HCT116 (cell line): ENCODE data around the gene FAM83D. TPM values are rescaled to one million over a fixed set of nuclear protein-coding genes. Genes with fewer than 3 reads are reported as not detected.
"Not testable (repeated sequence)": the region's sequence is repeated elsewhere in the genome, so short reads cannot be mapped to it uniquely, and the experiment has no call there.

Experiments used
- ATAC-seq: fragments of 200-7000 bp; cut with Tn5 transposase; 2 replicates; pipeline ENCODE4 v1.9.1; 2020; ENCODE audit warnings: mild to moderate bottlenecking, moderate library complexity
- BruUV-seq: library from RNA; stranded (reverse); fragments of 400-500 nt; replicated peaks from 2 replicates; lab custom pipeline; 2021; lab: Mats Ljungman, UMichigan
- CTCF ChIA-PET: fragments of 300-600 bp; sonication (Branson Sonifier 250); formaldehyde crosslinking; loops from one replicate; lab custom pipeline; 2021; ENCODE audit warnings: antibody characterized with exemption; lab: Charles Lee
- POLR2A ChIA-PET: fragments of 300-600, 350-600 bp; sonication (Branson Sonifier 250); formaldehyde crosslinking; loops from one replicate; lab custom pipeline; 2021; ENCODE audit warnings: antibody characterized with exemption; lab: Charles Lee
- RAD21 ChIA-PET, 2 experiments: fragments of 300-600 bp; sonication (Branson Sonifier 250); formaldehyde crosslinking; loops; one replicate each; lab custom pipeline; 2023; ENCODE audit warnings: low total read pairs in 2 of 2; ENCODE audit not compliant: uncharacterized antibody in 2 of 2, unreplicated experiment in 2 of 2, low non-redundant PET in 1 of 2; lab: Charles Lee
- DNase-seq: peaks from one replicate; pipeline ENCODE4 v3.0.0-alpha.2; 2010; ENCODE audit warnings: low read depth, low spot score
- H2AFZ ChIP-seq: fragments of 200-600 bp; shearing (Covaris generic), sonication (generic); 2 replicates; pipeline ENCODE4 v1.6.1; 2017; ENCODE audit warnings: low read depth, mixed run types, mixed read lengths, antibody characterized with exemption, low read length; ENCODE audit not compliant: poor library complexity, severe bottlenecking
- H3K27ac ChIP-seq: 2 replicates; pipeline ENCODE4 v1.5.1; 2012; ENCODE audit warnings: low read depth, low read length
- H3K27me3 ChIP-seq: fragments of 200-600 bp; sonication (generic); 2 replicates; pipeline ENCODE4 v1.6.1; 2016; ENCODE audit warnings: mixed run types, low read length, mixed read lengths; ENCODE audit not compliant: insufficient read depth
- H3K36me3 ChIP-seq, 2 experiments: fragments of 200-500 bp in 1 of 2; fragments of 200-600 bp in 1 of 2; sonication (Bioruptor generic) in 1 of 2; sonication (generic) in 1 of 2; 2 replicates each; pipeline versions ENCODE4 v1.5.1 to v1.6.1; 2014 to 2016; ENCODE audit warnings: low read length in 2 of 2, inconsistent platforms in 1 of 2, mixed read lengths in 1 of 2, mixed run types in 1 of 2; ENCODE audit not compliant: insufficient read depth in 2 of 2, control insufficient read depth in 1 of 2
- H3K4me1 ChIP-seq, 2 experiments: fragments of 200-600 bp in 1 of 2; sonication (generic) in 1 of 2; 2 replicates each; pipeline versions ENCODE4 v1.5.1 to v1.6.1; 2012 to 2017; ENCODE audit warnings: low read length in 2 of 2, inconsistent platforms in 1 of 2, mild to moderate bottlenecking in 1 of 2, mixed read lengths in 1 of 2, mixed run types in 1 of 2, moderate library complexity in 1 of 2; ENCODE audit not compliant: insufficient read depth in 2 of 2, control insufficient read depth in 1 of 2
- H3K4me2 ChIP-seq: fragments of 200-600 bp; sonication (generic); 2 replicates; pipeline ENCODE4 v1.6.1; 2017; ENCODE audit warnings: mixed run types, low read length, mixed read lengths
- H3K4me3 ChIP-seq, 2 experiments: fragments of 200-600 bp in 1 of 2; sonication (generic) in 1 of 2; replicated peaks in 1 of 2; 2 replicates each; pipeline ENCODE4 v1.5.1; 2011 to 2016; ENCODE audit warnings: low read length in 2 of 2, control low read depth in 1 of 2, low read depth in 1 of 2, mild to moderate bottlenecking in 1 of 2, mixed read lengths in 1 of 2, mixed run types in 1 of 2
- H3K79me2 ChIP-seq: fragments of 200-600 bp; sonication (generic); 2 replicates; pipeline ENCODE4 v1.6.1; 2017; ENCODE audit warnings: mild to moderate bottlenecking, mixed run types, low read length, moderate library complexity, mixed read lengths; ENCODE audit not compliant: insufficient read depth
- H3K9ac ChIP-seq: fragments of 200-600 bp; sonication (generic); 2 replicates; pipeline ENCODE4 v1.6.1; 2016; ENCODE audit warnings: low read length, mixed read lengths
- H3K9me2 ChIP-seq: fragments of 200-600 bp; sonication (generic), shearing (Covaris generic); 2 replicates; pipeline ENCODE4 v1.6.1; 2017; ENCODE audit warnings: mixed run types, mild to moderate bottlenecking, moderate library complexity; ENCODE audit not compliant: insufficient read depth
- H3K9me3 ChIP-seq, 2 experiments: fragments of 200-500 bp in 1 of 2; fragments of 200-600 bp in 1 of 2; sonication (Bioruptor generic) in 1 of 2; sonication (generic) in 1 of 2; 2 replicates each; pipeline ENCODE4 v1.6.1; 2014 to 2017; ENCODE audit warnings: low read length in 2 of 2, mixed read lengths in 2 of 2, inconsistent platforms in 1 of 2, low read depth in 1 of 2, mild to moderate bottlenecking in 1 of 2, mixed run types in 1 of 2, moderate library complexity in 1 of 2; ENCODE audit not compliant: control insufficient read depth in 1 of 2, insufficient read depth in 1 of 2
- H4K20me1 ChIP-seq: fragments of 200-600 bp; sonication (generic), shearing (Covaris generic); 2 replicates; pipeline ENCODE4 v1.6.1; 2017; ENCODE audit warnings: mixed run types, mild to moderate bottlenecking, moderate library complexity; ENCODE audit not compliant: insufficient read depth
- CEBPB ChIP-seq: IDR thresholded peaks from 2 replicates; pipeline ENCODE4 v1.6.1; 2012; ENCODE audit warnings: low read depth
- FOSL1 ChIP-seq: IDR thresholded peaks from 2 replicates; pipeline ENCODE4 v1.6.1; 2012; ENCODE audit warnings: low read depth
- POLR2AphosphoS5 ChIP-seq: IDR thresholded peaks from 2 replicates; pipeline ENCODE4 v1.6.1; 2011; ENCODE audit warnings: mild to moderate bottlenecking, low read depth, low read length, moderate library complexity
- TCF7L2 ChIP-seq: IDR thresholded peaks from 2 replicates; pipeline ENCODE4 v1.7.0; 2011; ENCODE audit warnings: borderline replicate concordance, inconsistent platforms; ENCODE audit not compliant: insufficient read depth, insufficient read length; ENCODE audit errors: extremely low read depth
- intact Hi-C: fragments of 100-400 bp; cut with micrococcal nuclease; formaldehyde crosslinking; loops from 2 replicates; pipeline ENCODE4 v1.10.0; 2022
- total RNA-seq: library from RNA; stranded (reverse); gene quantifications from one replicate; pipeline ENCODE4 v1.2.1, GENCODE V29; 2021; ENCODE audit not compliant: unreplicated experiment
- TF ChIP-seq, protein P1 (sequence below): IDR thresholded peaks from 2 replicates; pipeline ENCODE4 v1.6.1; 2012; ENCODE audit warnings: low read depth

The FAM83D gene
- total RNA-seq, 1 experiment from 2014 or later = 51.1 TPM

DNA sequence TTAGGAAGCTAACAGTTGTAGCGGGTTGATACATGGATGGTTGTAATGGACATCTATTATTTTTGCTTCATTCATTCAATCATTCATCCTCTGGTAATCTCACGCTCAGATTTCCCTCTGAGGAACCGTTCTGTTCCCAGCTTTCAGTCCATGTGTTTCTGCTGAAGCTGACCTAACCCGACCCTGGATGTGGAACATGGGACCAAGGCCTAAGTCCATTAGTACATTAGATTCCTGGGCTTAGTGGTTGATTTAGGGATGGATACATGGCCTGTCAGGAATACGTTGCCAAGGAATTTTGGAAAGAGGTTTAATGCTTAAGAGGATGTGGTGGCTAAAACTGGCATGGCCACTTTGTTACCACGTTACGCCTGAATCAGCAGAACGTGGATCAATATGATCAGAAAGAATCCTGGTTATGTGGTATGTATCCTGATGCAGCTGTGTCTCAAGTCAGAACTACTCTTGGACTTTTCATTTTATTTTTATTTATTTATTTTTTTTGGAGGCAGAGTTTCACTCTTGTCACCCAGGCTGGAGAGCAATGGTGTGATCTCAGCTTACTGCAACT lies 31.8 kb downstream of the FAM83D start (continued):
- TF ChIP-seq, protein P1, sequence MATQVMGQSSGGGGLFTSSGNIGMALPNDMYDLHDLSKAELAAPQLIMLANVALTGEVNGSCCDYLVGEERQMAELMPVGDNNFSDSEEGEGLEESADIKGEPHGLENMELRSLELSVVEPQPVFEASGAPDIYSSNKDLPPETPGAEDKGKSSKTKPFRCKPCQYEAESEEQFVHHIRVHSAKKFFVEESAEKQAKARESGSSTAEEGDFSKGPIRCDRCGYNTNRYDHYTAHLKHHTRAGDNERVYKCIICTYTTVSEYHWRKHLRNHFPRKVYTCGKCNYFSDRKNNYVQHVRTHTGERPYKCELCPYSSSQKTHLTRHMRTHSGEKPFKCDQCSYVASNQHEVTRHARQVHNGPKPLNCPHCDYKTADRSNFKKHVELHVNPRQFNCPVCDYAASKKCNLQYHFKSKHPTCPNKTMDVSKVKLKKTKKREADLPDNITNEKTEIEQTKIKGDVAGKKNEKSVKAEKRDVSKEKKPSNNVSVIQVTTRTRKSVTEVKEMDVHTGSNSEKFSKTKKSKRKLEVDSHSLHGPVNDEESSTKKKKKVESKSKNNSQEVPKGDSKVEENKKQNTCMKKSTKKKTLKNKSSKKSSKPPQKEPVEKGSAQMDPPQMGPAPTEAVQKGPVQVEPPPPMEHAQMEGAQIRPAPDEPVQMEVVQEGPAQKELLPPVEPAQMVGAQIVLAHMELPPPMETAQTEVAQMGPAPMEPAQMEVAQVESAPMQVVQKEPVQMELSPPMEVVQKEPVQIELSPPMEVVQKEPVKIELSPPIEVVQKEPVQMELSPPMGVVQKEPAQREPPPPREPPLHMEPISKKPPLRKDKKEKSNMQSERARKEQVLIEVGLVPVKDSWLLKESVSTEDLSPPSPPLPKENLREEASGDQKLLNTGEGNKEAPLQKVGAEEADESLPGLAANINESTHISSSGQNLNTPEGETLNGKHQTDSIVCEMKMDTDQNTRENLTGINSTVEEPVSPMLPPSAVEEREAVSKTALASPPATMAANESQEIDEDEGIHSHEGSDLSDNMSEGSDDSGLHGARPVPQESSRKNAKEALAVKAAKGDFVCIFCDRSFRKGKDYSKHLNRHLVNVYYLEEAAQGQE = no peak
- TF ChIP-seq TCF7L2 = no peak
- no peak for TF ChIP-seq CEBPB
- TF ChIP-seq POLR2AphosphoS5 = no peak
- TF ChIP-seq FOSL1 = no peak

DNA sequence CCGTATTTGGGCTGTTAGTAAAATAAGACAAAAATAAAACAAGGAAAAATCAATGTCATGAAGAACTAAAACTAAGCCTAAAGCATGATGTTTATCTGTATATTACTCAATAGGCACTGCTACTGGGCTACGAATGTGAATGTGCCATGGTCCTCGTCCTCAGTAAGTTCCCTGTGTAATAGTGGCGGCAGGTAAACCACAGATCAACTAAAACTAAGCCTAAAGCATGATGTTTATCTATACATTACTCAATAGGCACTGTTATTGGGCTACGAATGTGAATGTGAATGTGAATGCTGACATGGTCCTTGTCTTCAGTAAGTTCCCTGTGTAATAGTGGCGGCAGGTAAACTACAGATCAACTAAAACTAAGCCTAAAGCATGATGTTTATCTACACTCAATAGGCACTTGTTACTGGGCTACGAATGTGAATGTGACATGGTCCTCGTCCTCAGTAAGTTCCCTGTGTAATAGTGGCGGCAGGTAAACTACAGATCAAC lies 34.0 kb downstream of the FAM83D start:
- H3K27ac ChIP-seq, intact Hi-C loops, H3K9me3 ChIP-seq, H3K4me2 ChIP-seq, H3K36me3 ChIP-seq, ATAC-seq, CTCF ChIA-PET, DNase-seq, BruUV-seq, H2AFZ ChIP-seq, H3K9ac ChIP-seq, H3K9me2 ChIP-seq, RAD21 ChIA-PET, POLR2A ChIA-PET, H3K27me3 ChIP-seq, H3K4me3 ChIP-seq, H4K20me1 ChIP-seq: not testable (repeated sequence)
- Histone ChIP-seq H3K4me1 (peaks cover 7 to 21% of the 10 kb centered on the region in 2 experiments), H3K79me2 (peaks cover 30% of the 10 kb centered on the region)
